SK-N-SH treated with all-trans-retinoic acid at 6 μM for 48 hours (cell line): Measurements from ENCODE around the gene SPATS2.
"Not testable (repeated sequence)": the region's sequence is repeated elsewhere in the genome, so short reads cannot be mapped to it uniquely, and the experiment has no call there.

ENCODE experiments used
- ATAC-seq: fragments of 200-7000 bp; cut with Tn5 transposase; 3 replicates; pipeline ENCODE4 v1.9.1; 2020; ENCODE audit warnings: mild to moderate bottlenecking, moderate library complexity
- ARNTL ChIP-seq: fragments of 450-650 bp; formaldehyde crosslinking; IDR thresholded peaks from 2 replicates; pipeline ENCODE4 v1.5.0; 2020; ENCODE audit warnings: low read depth, mild to moderate bottlenecking, moderate library complexity, borderline replicate concordance
- BACH2 ChIP-seq: fragments of 250-450 bp; sonication (Bioruptor Pico); IDR thresholded peaks from 2 replicates; pipeline ENCODE4 v1.9.0; 2021; ENCODE audit warnings: mild to moderate bottlenecking, borderline replicate concordance
- CREB5 ChIP-seq: fragments of 250-450 bp; sonication (Bioruptor Pico); IDR thresholded peaks from 2 replicates; pipeline ENCODE4 v1.5.1; 2020; ENCODE audit warnings: low read depth, mild to moderate bottlenecking, moderate library complexity
- CSDC2 ChIP-seq: fragments of 250-450 bp; sonication (Bioruptor Pico); IDR thresholded peaks from 2 replicates; pipeline ENCODE4 v1.5.0; 2020; ENCODE audit warnings: mild to moderate bottlenecking, moderate library complexity
- GLIS3 ChIP-seq: fragments of 250-450 bp; sonication (Bioruptor Pico); IDR thresholded peaks from 2 replicates; pipeline ENCODE4 v1.5.0; 2020; ENCODE audit warnings: mild to moderate bottlenecking, moderate library complexity
- ISL1 ChIP-seq: fragments of 250-450 bp; sonication (Bioruptor Pico); IDR thresholded peaks from 2 replicates; pipeline ENCODE4 v2.1.2; 2022; ENCODE audit warnings: mild to moderate bottlenecking, moderate library complexity
- OSR1 ChIP-seq: fragments of 250-450 bp; sonication (Bioruptor Pico); IDR thresholded peaks from 2 replicates; pipeline ENCODE4 v1.8.0; 2022; ENCODE audit warnings: moderate library complexity, mild to moderate bottlenecking, inconsistent platforms
- PATZ1 ChIP-seq: fragments of 250-450 bp; sonication (Bioruptor Pico); IDR thresholded peaks from 2 replicates; pipeline ENCODE4 v1.8.0; 2020; ENCODE audit warnings: mild to moderate bottlenecking, moderate library complexity, borderline replicate concordance
- POU6F1 ChIP-seq: fragments of 250-450 bp; sonication (Bioruptor Pico); IDR thresholded peaks from 2 replicates; pipeline ENCODE4 v1.8.0; 2021; ENCODE audit warnings: low read depth, mild to moderate bottlenecking, moderate library complexity, borderline replicate concordance
- SNAI2 ChIP-seq: fragments of 250-450 bp; sonication (Bioruptor Pico); IDR thresholded peaks from 2 replicates; pipeline ENCODE4 v1.5.0; 2020; ENCODE audit warnings: mild to moderate bottlenecking, moderate library complexity
- TCF4 ChIP-seq: fragments of 250-450 bp; sonication (Bioruptor Pico); IDR thresholded peaks from 2 replicates; pipeline ENCODE4 v1.8.0; 2021; ENCODE audit warnings: mild to moderate bottlenecking, moderate library complexity, borderline replicate concordance
- TOX ChIP-seq: fragments of 250-450 bp; sonication (Bioruptor Pico); IDR thresholded peaks from 2 replicates; pipeline ENCODE4 v1.8.0; 2021; ENCODE audit warnings: mild to moderate bottlenecking, moderate library complexity, borderline replicate concordance
- TSHZ2 ChIP-seq: fragments of 250-450 bp; sonication (Bioruptor Pico); IDR thresholded peaks from 2 replicates; pipeline ENCODE4 v1.5.0; 2020; ENCODE audit warnings: mild to moderate bottlenecking, moderate library complexity
- ZC3H10 ChIP-seq: fragments of 250-450 bp; sonication (Bioruptor Pico); IDR thresholded peaks from 2 replicates; pipeline ENCODE4 v1.5.1; 2021; ENCODE audit warnings: mild to moderate bottlenecking, moderate library complexity
- ZFP3 ChIP-seq: fragments of 250-450 bp; sonication (Bioruptor Pico); IDR thresholded peaks from 2 replicates; pipeline ENCODE4 v1.5.0; 2020; ENCODE audit warnings: mild to moderate bottlenecking, moderate library complexity
- ZNF8 ChIP-seq: fragments of 450-650 bp; formaldehyde crosslinking; IDR thresholded peaks from 2 replicates; pipeline ENCODE4 v1.5.0; 2020; ENCODE audit warnings: mild to moderate bottlenecking, moderate library complexity

SPATS2 gene

GRCh38 chr12:49503674-49504180 lies 136.5 kb downstream of the SPATS2 start:
- 0 out of 2 replicates have a peak, but pooled peaks have one; percentile 42 for TF ChIP-seq ZFP3 (CRISPR knock-in tag)
- no peak for TF ChIP-seq TSHZ2 (CRISPR knock-in tag)
- TF ChIP-seq ISL1 (CRISPR knock-in tag) = peak; percentile 56; the same call in 1 of the 2 replicates
- ATAC-seq = peak; percentile 71

GRCh38 chr12:49505672-49506071 lies 138.4 kb downstream of the SPATS2 start:
- peak; percentile 16; the same call in 1 of the 3 replicates for ATAC-seq
- TF ChIP-seq ZC3H10 (CRISPR knock-in tag) = no peak
- TF ChIP-seq GLIS3 (CRISPR knock-in tag) = no peak
- no peak for TF ChIP-seq ZNF8
- no peak for TF ChIP-seq CREB5
- no peak for TF ChIP-seq CSDC2
- no peak for TF ChIP-seq ISL1 (CRISPR knock-in tag)
- TF ChIP-seq TCF4 = no peak
- no peak for TF ChIP-seq BACH2 (CRISPR knock-in tag)
- no peak for TF ChIP-seq TOX
- TF ChIP-seq, all 23 proteins: peak for 0

GRCh38 chr12:49507139-49507538 lies 139.9 kb downstream of the SPATS2 start:
- TF ChIP-seq POU6F1 = no peak
- TF ChIP-seq ARNTL (CRISPR knock-in tag) = no peak
- no peak for TF ChIP-seq PATZ1 (CRISPR knock-in tag)
- TF ChIP-seq ZC3H10 (CRISPR knock-in tag) = no peak
- TF ChIP-seq CREB5 = peak; percentile 53; the same call in 1 of the 2 replicates
- no peak for TF ChIP-seq OSR1
- TF ChIP-seq CSDC2 = no peak
- no peak for TF ChIP-seq TSHZ2 (CRISPR knock-in tag)
- peak; percentile 87 for TF ChIP-seq ISL1 (CRISPR knock-in tag)
- no peak for TF ChIP-seq SNAI2 (CRISPR knock-in tag)
- peak; percentile 90 for ATAC-seq

- ATAC-seq = not testable (repeated sequence)
Observed at GRCh38 chr12:49509681-49510080, 142.4 kb downstream of the SPATS2 start.
